ENCODE results near the gene GPR39. TPM values are rescaled to one million over a fixed set of nuclear protein-coding genes. Genes with fewer than 3 reads are reported as not detected.

Gene GPR39
- polyA plus RNA-seq, 1 donor from 2014 or later, result 1.1 TPM

- Histone ChIP-seq H4K20me1 (ENCODE audit: insufficient read depth) (no peaks in the 10 kb centered on the region), H3K9ac (ENCODE audit: low read length) (no peak overlapping the region), H2AFZ (ENCODE audit: low read depth, low read length) (no peak overlapping the region), H3K79me2 (replicated peaks; ENCODE audit: insufficient read depth, low read length) (no peaks in the 10 kb centered on the region), H3K27me3 (ENCODE audit: insufficient read depth, low read depth, low read length) (no peaks in the 10 kb centered on the region), H3K9me3 (ENCODE audit: low read length) (no peaks in the 10 kb centered on the region), H3K36me3 (ENCODE audit: insufficient read depth, low read length) (no peaks in the 10 kb centered on the region), H3K4me3 (ENCODE audit: low read length) (no peak overlapping the region), H3K9me2 (ENCODE audit: insufficient read depth, low read length) (no peaks in the 10 kb centered on the region), H3K4me2 (ENCODE audit: low read length) (no peak overlapping the region), H3K27ac (ENCODE audit: low read length) (no peak overlapping the region), H3F3A (ENCODE audit: insufficient read depth, low read length, poor library complexity, severe bottlenecking) (no peaks in the 10 kb centered on the region)
- TF ChIP-seq REST (IDR thresholded peaks at IDR 0.05; ENCODE audit: borderline replicate concordance) (no peak), CTCF (IDR thresholded peaks at IDR 0.05; ENCODE audit: poor library complexity, severe bottlenecking) (no peak), EP300 (conservative IDR thresholded peaks at IDR 0.05; ENCODE audit: poor library complexity, severe bottlenecking) (no peak), EZH2 (IDR thresholded peaks at IDR 0.05; ENCODE audit: borderline replicate concordance, insufficient read depth, low read length, poor library complexity, severe bottlenecking) (no peak), POLR2AphosphoS5 (IDR thresholded peaks at IDR 0.05) (no peak), RAD21 (conservative IDR thresholded peaks at IDR 0.05) (no peak), TAF1 (IDR thresholded peaks at IDR 0.05; ENCODE audit: low read depth) (no peak), MXI1 (conservative IDR thresholded peaks at IDR 0.05; ENCODE audit: poor library complexity, severe bottlenecking) (no peak), SMC3 (conservative IDR thresholded peaks at IDR 0.05; ENCODE audit: poor library complexity) (no peak)
These were observed 123.6 kb downstream of the GPR39 start for GRCh38 chr2:132540166-132540565.

GRCh38 chr2:132542953-132543569 lies 126.5 kb downstream of the GPR39 start:
- no peak overlapping the region for H3K4me2 ChIP-seq (ENCODE audit: low read length)
- no peaks in the 10 kb centered on the region for H3K9me3 ChIP-seq (ENCODE audit: low read length)
- H2AFZ ChIP-seq (ENCODE audit: low read depth, low read length), result no peak overlapping the region
- no peaks in the 10 kb centered on the region for H3K9me2 ChIP-seq (ENCODE audit: insufficient read depth, low read length)
- no peak overlapping the region for H3K9ac ChIP-seq (ENCODE audit: low read length)
- no peaks in the 10 kb centered on the region for H3K27me3 ChIP-seq (ENCODE audit: insufficient read depth, low read depth, low read length)
- no peaks in the 10 kb centered on the region for H4K20me1 ChIP-seq (ENCODE audit: insufficient read depth)
- no peaks in the 10 kb centered on the region for H3F3A ChIP-seq (ENCODE audit: insufficient read depth, low read length, poor library complexity, severe bottlenecking)
- no peaks in the 10 kb centered on the region for H3K79me2 ChIP-seq (replicated peaks; ENCODE audit: insufficient read depth, low read length)
- no peak for TF ChIP-seq TAF1 (IDR thresholded peaks at IDR 0.05; ENCODE audit: low read depth)
- TF ChIP-seq CTCF (IDR thresholded peaks at IDR 0.05; ENCODE audit: poor library complexity, severe bottlenecking), result no peak
- no peak for TF ChIP-seq SMC3 (conservative IDR thresholded peaks at IDR 0.05; ENCODE audit: poor library complexity)
- TF ChIP-seq MXI1 (conservative IDR thresholded peaks at IDR 0.05; ENCODE audit: poor library complexity, severe bottlenecking), result no peak
- no peak for TF ChIP-seq REST (IDR thresholded peaks at IDR 0.05; ENCODE audit: borderline replicate concordance)
- TF ChIP-seq EZH2 (IDR thresholded peaks at IDR 0.05; ENCODE audit: borderline replicate concordance, insufficient read depth, low read length, poor library complexity, severe bottlenecking), result no peak
- no peak for TF ChIP-seq RAD21 (conservative IDR thresholded peaks at IDR 0.05)
- TF ChIP-seq POLR2AphosphoS5 (IDR thresholded peaks at IDR 0.05), result no peak
- no peak for TF ChIP-seq EP300 (conservative IDR thresholded peaks at IDR 0.05; ENCODE audit: poor library complexity, severe bottlenecking)
- H3K27ac ChIP-seq (ENCODE audit: low read length), result no peak overlapping the region
- H3K4me3 ChIP-seq (ENCODE audit: low read length), result no peak overlapping the region
- H3K36me3 ChIP-seq (ENCODE audit: insufficient read depth, low read length), result no peaks in the 10 kb centered on the region
